Suprapubic skin (tissue), 4 donors: ENCODE measurements around the gene COL5A1. TPM values are rescaled to one million over a fixed set of nuclear protein-coding genes. Genes with fewer than 3 reads are reported as not detected.

Source experiments
- DNase-seq, 2 donors: peaks; one replicate each; pipeline ENCODE4 v3.0.0-alpha.2; 2019; ENCODE audit warnings: low spot score in 2 of 2
- H3K27ac ChIP-seq: fragments of 200-600 bp; sonication (generic); one replicate; pipeline ENCODE4 v1.5.1; 2019
- H3K27me3 ChIP-seq: fragments of 200-600 bp; sonication (generic); one replicate; pipeline ENCODE4 v1.5.1; 2019
- H3K36me3 ChIP-seq: fragments of 200-600 bp; sonication (generic); one replicate; pipeline ENCODE4 v1.5.1; 2019
- H3K4me1 ChIP-seq: fragments of 200-600 bp; sonication (generic); one replicate; pipeline ENCODE4 v1.5.1; 2019
- H3K4me3 ChIP-seq: fragments of 200-600 bp; sonication (generic); one replicate; pipeline ENCODE4 v1.5.1; 2019; ENCODE audit warnings: mild to moderate bottlenecking
- H3K9me3 ChIP-seq: fragments of 200-600 bp; sonication (generic); one replicate; pipeline ENCODE4 v1.5.1; 2019
- EP300 ChIP-seq: sonication (generic); formaldehyde crosslinking; IDR thresholded peaks from one replicate; pipeline ENCODE4 v1.6.1; 2017; ENCODE audit warnings: antibody characterized with exemption
- POLR2A ChIP-seq, 2 donors: fragments of 450-650 bp; IDR thresholded peaks; one replicate each; pipeline ENCODE4 v1.6.1; 2017; ENCODE audit warnings: antibody characterized with exemption in 2 of 2, mild to moderate bottlenecking in 2 of 2, moderate library complexity in 2 of 2
- POLR2AphosphoS5 ChIP-seq, 3 donors: sonication (generic); formaldehyde crosslinking; IDR thresholded peaks; one replicate each; pipeline ENCODE4 v1.6.1; 2017; ENCODE audit warnings: antibody characterized with exemption in 3 of 3
- whole genome bisulfite sequencing: methylation state at CpG from one replicate; pipeline ENCODE4 v1.1.5; 2018; 5-methylcytosine and 5-hydroxymethylcytosine counted together
- total RNA-seq, 4 donors: library from RNA; depleted of rRNA; stranded (reverse); fragments of >200 nt; gene quantifications; one replicate each; pipeline ENCODE4 v1.1.0, GENCODE V29; 2016
- TF ChIP-seq, protein P1 (sequence below), 2 donors: fragments of 200-600 bp in 1 of 2; fragments of 450-650 bp in 1 of 2; sonication (generic) in 1 of 2; IDR thresholded peaks; one replicate each; pipeline ENCODE4 v1.5.1; 2016 to 2019; ENCODE audit warnings: antibody characterized with exemption in 2 of 2, mild to moderate bottlenecking in 1 of 2, moderate library complexity in 1 of 2

The COL5A1 gene
- total RNA-seq, 4 donors from 2014 or later, result 8.6 to 16.5 (median 15.4) TPM

GRCh38 chr9:134611046-134611445 lies 30.6 kb upstream of the COL5A1 start:
- no peak for DNase-seq
- H3K27me3 ChIP-seq, result no peaks in the 10 kb centered on the region
- H3K9me3 ChIP-seq, result peaks cover 4% of the 10 kb centered on the region
- WGBS, result 53% methylated on average over 4 of the region's 4 CpGs
- no peak overlapping the region for H3K4me3 ChIP-seq
- H3K27ac ChIP-seq, result no peak overlapping the region
- H3K36me3 ChIP-seq, result no peaks in the 10 kb centered on the region
- TF ChIP-seq POLR2AphosphoS5 (IDR thresholded peaks at IDR 0.05) (no peak), POLR2A (IDR thresholded peaks at IDR 0.05) (no peak), EP300 (no peak)
- TF ChIP-seq, protein P1, sequence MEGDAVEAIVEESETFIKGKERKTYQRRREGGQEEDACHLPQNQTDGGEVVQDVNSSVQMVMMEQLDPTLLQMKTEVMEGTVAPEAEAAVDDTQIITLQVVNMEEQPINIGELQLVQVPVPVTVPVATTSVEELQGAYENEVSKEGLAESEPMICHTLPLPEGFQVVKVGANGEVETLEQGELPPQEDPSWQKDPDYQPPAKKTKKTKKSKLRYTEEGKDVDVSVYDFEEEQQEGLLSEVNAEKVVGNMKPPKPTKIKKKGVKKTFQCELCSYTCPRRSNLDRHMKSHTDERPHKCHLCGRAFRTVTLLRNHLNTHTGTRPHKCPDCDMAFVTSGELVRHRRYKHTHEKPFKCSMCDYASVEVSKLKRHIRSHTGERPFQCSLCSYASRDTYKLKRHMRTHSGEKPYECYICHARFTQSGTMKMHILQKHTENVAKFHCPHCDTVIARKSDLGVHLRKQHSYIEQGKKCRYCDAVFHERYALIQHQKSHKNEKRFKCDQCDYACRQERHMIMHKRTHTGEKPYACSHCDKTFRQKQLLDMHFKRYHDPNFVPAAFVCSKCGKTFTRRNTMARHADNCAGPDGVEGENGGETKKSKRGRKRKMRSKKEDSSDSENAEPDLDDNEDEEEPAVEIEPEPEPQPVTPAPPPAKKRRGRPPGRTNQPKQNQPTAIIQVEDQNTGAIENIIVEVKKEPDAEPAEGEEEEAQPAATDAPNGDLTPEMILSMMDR (IDR thresholded peaks at IDR 0.05), result no peak
- H3K4me1 ChIP-seq, result no peaks in the 10 kb centered on the region

GRCh38 chr9:134612309-134612708 lies 29.3 kb upstream of the COL5A1 start:
- 76% methylated on average over 1 of the region's 1 CpG for WGBS
- Histone ChIP-seq H3K4me3 (no peak overlapping the region), H3K9me3 (peaks cover 4% of the 10 kb centered on the region)

DNA sequence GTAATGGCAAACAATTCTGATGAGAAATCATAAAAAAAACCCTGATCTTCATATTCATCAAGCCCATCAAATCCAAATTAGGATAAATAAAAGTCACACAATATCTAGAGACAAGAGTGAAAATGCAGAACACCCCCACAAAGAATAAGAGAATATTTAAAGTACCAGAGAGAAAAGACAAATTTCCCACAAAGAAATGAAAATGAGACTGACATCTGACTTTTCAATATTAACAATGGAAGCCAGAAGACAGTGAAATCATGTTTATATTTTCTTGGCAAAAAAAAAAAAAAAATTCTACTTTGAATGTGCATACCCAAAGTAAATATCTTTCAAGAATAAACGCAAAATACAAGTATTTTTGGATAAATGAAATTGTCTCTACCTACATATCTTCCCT lies 28.9 kb upstream of the COL5A1 start:
- Histone ChIP-seq H3K27me3 (no peaks in the 10 kb centered on the region), H3K4me3 (no peak overlapping the region), H3K4me1 (no peaks in the 10 kb centered on the region), H3K36me3 (no peaks in the 10 kb centered on the region), H3K9me3 (peaks cover 4% of the 10 kb centered on the region), H3K27ac (no peak overlapping the region)
- 85% methylated on average over 1 of the region's 1 CpG for WGBS
- no peak for TF ChIP-seq EP300
- no peak for TF ChIP-seq POLR2A (IDR thresholded peaks at IDR 0.05)
- TF ChIP-seq POLR2AphosphoS5 (IDR thresholded peaks at IDR 0.05), result no peak
- TF ChIP-seq, protein P1 (IDR thresholded peaks at IDR 0.05), result no peak
- no peak for DNase-seq

More at GRCh38 chr9:134612309-134612708, 29.3 kb upstream of the COL5A1 start:
- H3K27ac ChIP-seq, result no peak overlapping the region
- H3K36me3 ChIP-seq, result no peaks in the 10 kb centered on the region
- TF ChIP-seq POLR2AphosphoS5 (IDR thresholded peaks at IDR 0.05), result no peak
- TF ChIP-seq POLR2A (IDR thresholded peaks at IDR 0.05), result no peak
- TF ChIP-seq, protein P1 (IDR thresholded peaks at IDR 0.05), result no peak
- TF ChIP-seq EP300, result no peak
- DNase-seq, result no peak
- no peaks in the 10 kb centered on the region for H3K27me3 ChIP-seq
- no peaks in the 10 kb centered on the region for H3K4me1 ChIP-seq

DNA sequence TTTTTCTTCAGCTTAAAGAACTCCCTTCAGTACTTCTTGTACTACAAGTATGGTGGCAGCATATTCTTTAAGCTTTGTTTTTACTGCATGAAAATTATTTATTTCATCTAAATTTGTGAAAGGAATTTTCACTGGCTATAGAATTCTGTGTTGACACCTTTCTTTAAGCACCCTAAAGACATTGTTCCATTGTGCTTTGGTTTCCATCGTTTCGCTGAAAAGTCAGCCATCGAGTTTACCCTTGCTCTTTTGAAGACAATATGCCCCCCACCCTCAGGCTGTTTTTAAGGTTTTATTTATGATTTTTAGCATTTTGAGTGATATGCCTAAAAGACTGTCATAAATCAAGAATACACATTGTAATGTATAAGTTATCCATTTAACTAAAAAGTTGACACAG lies 27.3 kb upstream of the COL5A1 start:
- TF ChIP-seq, protein P1 (IDR thresholded peaks at IDR 0.05), result no peak
- no peak for TF ChIP-seq POLR2AphosphoS5 (IDR thresholded peaks at IDR 0.05)
- no peak for TF ChIP-seq POLR2A (IDR thresholded peaks at IDR 0.05)
- TF ChIP-seq EP300, result no peak
- Histone ChIP-seq H3K36me3 (no peaks in the 10 kb centered on the region), H3K27me3 (no peaks in the 10 kb centered on the region), H3K27ac (no peak overlapping the region), H3K9me3 (peaks cover 4% of the 10 kb centered on the region), H3K4me3 (no peak overlapping the region), H3K4me1 (no peaks in the 10 kb centered on the region)
- no peak for DNase-seq
- WGBS, result 92% methylated on average over 3 of the region's 3 CpGs

DNA sequence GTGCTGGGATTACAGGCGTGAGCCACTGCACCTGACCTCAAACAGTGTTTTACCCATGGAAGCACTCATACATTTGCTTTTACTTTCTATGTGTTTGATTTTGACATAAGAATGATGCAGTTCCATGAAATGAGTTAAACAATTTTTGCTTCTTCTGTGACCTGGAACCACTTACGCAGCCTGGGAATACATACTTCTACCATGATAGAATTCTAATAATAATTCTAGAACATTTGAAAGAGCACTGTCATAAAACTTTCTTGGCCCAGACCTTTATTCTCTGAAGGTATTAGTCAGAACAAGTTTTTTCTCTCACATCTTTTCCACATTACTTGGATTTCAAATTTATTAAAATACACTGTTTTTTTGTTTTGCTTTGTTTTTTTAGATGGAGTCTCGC lies 25.3 kb upstream of the COL5A1 start:
- no peak for DNase-seq
- Histone ChIP-seq H3K27ac (no peak overlapping the region), H3K4me3 (no peak overlapping the region), H3K4me1 (no peaks in the 10 kb centered on the region), H3K27me3 (peaks cover 3% of the 10 kb centered on the region), H3K9me3 (peaks cover 4% of the 10 kb centered on the region), H3K36me3 (no peaks in the 10 kb centered on the region)
- TF ChIP-seq POLR2AphosphoS5 (IDR thresholded peaks at IDR 0.05) (no peak), POLR2A (IDR thresholded peaks at IDR 0.05) (no peak), EP300 (no peak)
- TF ChIP-seq, protein P1 (IDR thresholded peaks at IDR 0.05), result no peak
- WGBS, result 67% methylated on average over 3 of the region's 3 CpGs
